ENCODE measurements around the gene ATRAID. TPM values are rescaled to one million over a fixed set of nuclear protein-coding genes. Genes with fewer than 3 reads are reported as not detected.

Gene ATRAID
- total RNA-seq, 1 experiment from 2014 or later, result 92.8 TPM

- Histone ChIP-seq H3K36me3 (ENCODE audit: low read depth) (no peaks in the 10 kb centered on the region), H3K27ac (no peak overlapping the region), H3K4me3 (no peak overlapping the region), H3K79me2 (ENCODE audit: low read depth) (no peaks in the 10 kb centered on the region), H4K20me1 (ENCODE audit: insufficient read depth) (no peaks in the 10 kb centered on the region), H3K9me3 (ENCODE audit: insufficient read depth, low read depth) (no peaks in the 10 kb centered on the region), H3K4me1 (replicated peaks; ENCODE audit: insufficient read depth) (no peaks in the 10 kb centered on the region), H3K27me3 (ENCODE audit: insufficient read depth, low read depth) (no peaks in the 10 kb centered on the region; the same call in 1 of the 2 replicates), H3K9me2 (ENCODE audit: insufficient read depth) (no peaks in the 10 kb centered on the region), H3K4me2 (no peak overlapping the region), H2AFZ (no peak overlapping the region), H3F3A (ENCODE audit: insufficient read depth, low read depth) (peaks cover 4% of the 10 kb centered on the region; the same call in 1 of the 2 replicates)
- no TSS peak for BruUV-seq (replicated peaks)
- DNase-seq, result peak in 1 of 2 experiments; percentile 50
- peak; percentile 72 for TF ChIP-seq CTCF (conservative IDR thresholded peaks at IDR 0.05)
- no peak for TF ChIP-seq EZH2 (IDR thresholded peaks at IDR 0.05; ENCODE audit: low read depth)
- POLR2A ChIA-PET (ENCODE audit: unreplicated experiment), result no interaction called here
- CTCF ChIA-PET, result interaction anchor here (0.6 kb wide), 1 partner anchor 53 kb away, joined by 3 read pairs; no protein-coding TSS in a partner anchor
- intact Hi-C loops (cut with micrococcal nuclease; ENCODE audit: unreplicated experiment), result loop anchor here (1.0 kb wide), 2 partner anchors 30 to 53 kb away; no protein-coding TSS in a partner anchor
These were observed 38.2 kb downstream of the ATRAID start for GRCh38 chr2:27249891-27250651.

DNA sequence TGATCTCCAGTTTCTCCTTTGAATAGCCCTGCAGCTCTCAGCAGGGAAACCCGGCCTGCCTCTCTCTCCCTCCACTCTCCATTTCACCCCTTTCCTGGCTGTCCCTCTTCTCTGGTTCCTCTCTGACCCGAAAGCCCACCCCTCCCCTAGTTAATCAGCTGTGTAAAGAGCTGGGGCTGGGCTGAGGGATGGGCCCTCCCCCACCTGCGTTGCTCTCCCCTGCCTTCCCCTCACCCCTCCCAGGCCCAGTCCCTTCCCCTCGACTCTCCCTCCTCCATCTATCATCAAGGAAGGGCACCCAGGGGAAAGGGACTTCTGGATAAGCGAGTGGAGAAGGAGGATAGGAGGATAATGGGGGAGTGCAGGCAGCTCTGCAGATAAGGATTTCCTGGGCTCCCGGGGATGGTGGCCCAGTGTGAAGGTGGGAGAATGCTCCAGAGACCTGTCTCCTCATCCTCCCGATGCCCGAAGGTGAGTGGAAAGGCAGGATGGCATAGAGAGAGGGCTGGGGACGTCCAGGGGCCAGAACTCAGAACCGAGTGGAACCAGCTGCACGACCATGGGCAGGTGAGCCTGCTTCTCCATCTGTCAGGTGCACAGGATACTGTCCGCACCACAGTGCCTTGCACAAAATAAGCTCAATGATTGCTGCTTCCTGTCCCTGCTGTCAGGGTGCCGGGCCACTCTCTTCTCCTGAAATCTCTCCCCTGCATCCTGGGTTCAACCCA is 39.0 kb downstream of the ATRAID start:
- H3K27ac ChIP-seq, result no peak overlapping the region

More for the DNA sequence above, 39.0 kb downstream of the ATRAID start:
- ChIA-PET CTCF (interaction anchor here (0.6 kb wide), 2 partner anchors 52 to 225 kb away, joined by 3 to 5 read pairs; no protein-coding TSS in a partner anchor), POLR2A (ENCODE audit: unreplicated experiment) (no interaction called here)
- TF ChIP-seq CTCF (conservative IDR thresholded peaks at IDR 0.05), result no peak
- TF ChIP-seq EZH2 (IDR thresholded peaks at IDR 0.05; ENCODE audit: low read depth), result no peak
- no TSS peak for BruUV-seq (replicated peaks)
- no peak overlapping the region for H3K4me3 ChIP-seq
- H3K4me1 ChIP-seq (replicated peaks; ENCODE audit: insufficient read depth), result no peaks in the 10 kb centered on the region
- H3K9me2 ChIP-seq (ENCODE audit: insufficient read depth), result no peaks in the 10 kb centered on the region
- no peaks in the 10 kb centered on the region for H3K9me3 ChIP-seq (ENCODE audit: insufficient read depth, low read depth)
- DNase-seq, result no peak
- intact Hi-C loops (cut with micrococcal nuclease; ENCODE audit: unreplicated experiment), result loop anchor here (1.0 kb wide), 2 partner anchors 29 to 52 kb away; no protein-coding TSS in a partner anchor
- H3K36me3 ChIP-seq (ENCODE audit: low read depth), result no peaks in the 10 kb centered on the region
- peaks cover 1% of the 10 kb centered on the region; the same call in 1 of the 2 replicates for H3K27me3 ChIP-seq (ENCODE audit: insufficient read depth, low read depth)
- no peak overlapping the region for H2AFZ ChIP-seq
- no peak overlapping the region for H3K4me2 ChIP-seq
- H3K79me2 ChIP-seq (ENCODE audit: low read depth), result no peaks in the 10 kb centered on the region
- H3F3A ChIP-seq (ENCODE audit: insufficient read depth, low read depth), result no peaks in the 10 kb centered on the region; the same call in 1 of the 2 replicates
- no peaks in the 10 kb centered on the region for H4K20me1 ChIP-seq (ENCODE audit: insufficient read depth)

Data from PC-9 (cell line).